CD14-positive monocyte (primary cell): ENCODE measurements around the gene FKBP2. TPM values are rescaled to one million over a fixed set of nuclear protein-coding genes. Genes with fewer than 3 reads are reported as not detected.
A peak's percentile ranks its signal among the peaks of the same experiment; 100 is the strongest.

Experiments
- DNase-seq, 3 donors: peaks; one replicate each; pipeline ENCODE4 v3.0.0-alpha.2; 2011 to 2022
- H2AFZ ChIP-seq: 2 replicates; pipeline ENCODE4 v1.6.0; 2012; ENCODE audit warnings: mild to moderate bottlenecking, low read depth, low read length, inconsistent platforms; ENCODE audit not compliant: insufficient read depth, poor library complexity, severe bottlenecking
- H3K27ac ChIP-seq, 2 donors: 1 replicate in 1 of 2; 2 replicates in 1 of 2; pipeline ENCODE4 v1.5.1; 2012 to 2013; ENCODE audit warnings: low read length in 2 of 2, control low read depth in 1 of 2, inconsistent platforms in 1 of 2, low read depth in 1 of 2, mild to moderate bottlenecking in 1 of 2
- H3K27me3 ChIP-seq, 2 donors: one replicate each; pipeline versions ENCODE4 v1.6.0 to v1.6.1; 2011 to 2013; ENCODE audit warnings: low read length in 2 of 2; ENCODE audit not compliant: control insufficient read depth in 2 of 2, insufficient read depth in 2 of 2
- H3K36me3 ChIP-seq, 2 donors: replicated peaks in 1 of 2; 1 replicate in 1 of 2; 2 replicates in 1 of 2; pipeline versions ENCODE4 v1.5.1 to v1.6.1; 2012 to 2013; ENCODE audit warnings: low read length in 2 of 2, control low read depth in 1 of 2, inconsistent platforms in 1 of 2, mild to moderate bottlenecking in 1 of 2; ENCODE audit not compliant: insufficient read depth in 2 of 2, control insufficient read depth in 1 of 2
- H3K4me1 ChIP-seq, 2 donors: 1 replicate in 1 of 2; 2 replicates in 1 of 2; pipeline versions ENCODE4 v1.5.1 to v1.6.1; 2012 to 2013; ENCODE audit warnings: low read length in 2 of 2, control low read depth in 1 of 2, inconsistent platforms in 1 of 2, mild to moderate bottlenecking in 1 of 2, moderate library complexity in 1 of 2; ENCODE audit not compliant: insufficient read depth in 2 of 2, control insufficient read depth in 1 of 2
- H3K4me2 ChIP-seq: replicated peaks from 2 replicates; pipeline ENCODE3; 2012; ENCODE audit warnings: low read length, moderate library complexity, mild to moderate bottlenecking; ENCODE audit not compliant: poor library complexity, severe bottlenecking; ENCODE audit errors: extremely low read depth
- H3K4me3 ChIP-seq, 3 experiments: fragments of 200-600 bp in 1 of 3; sonication (generic) in 1 of 3; replicated peaks in 1 of 3; 1 replicate in 2 of 3; 2 replicates in 1 of 3; pipeline ENCODE4 v1.5.1; 2011 to 2013; ENCODE audit warnings: low read length in 3 of 3, mild to moderate bottlenecking in 3 of 3, control low read depth in 2 of 3, low read depth in 2 of 3, inconsistent platforms in 1 of 3, moderate library complexity in 1 of 3
- H3K79me2 ChIP-seq: 2 replicates; pipeline ENCODE4 v1.6.0; 2012; ENCODE audit warnings: mild to moderate bottlenecking, control low read depth, inconsistent platforms, low read length, moderate library complexity; ENCODE audit not compliant: insufficient read depth
- H3K9ac ChIP-seq: 2 replicates; pipeline ENCODE4 v1.6.0; 2017; ENCODE audit warnings: low read length, mild to moderate bottlenecking; ENCODE audit not compliant: insufficient read depth, poor library complexity, severe bottlenecking
- H3K9me3 ChIP-seq, 2 donors: replicated peaks in 1 of 2; 1 replicate in 1 of 2; 2 replicates in 1 of 2; pipeline versions ENCODE4 v1.5.1 to v1.6.1; 2012 to 2013; ENCODE audit warnings: low read length in 2 of 2, control low read depth in 1 of 2; ENCODE audit not compliant: control insufficient read depth in 1 of 2, insufficient read depth in 1 of 2
- H4K20me1 ChIP-seq: 2 replicates; pipeline ENCODE4 v1.6.0; 2012; ENCODE audit warnings: mild to moderate bottlenecking, low read length, control low read depth, moderate library complexity; ENCODE audit not compliant: insufficient read depth
- H3K27ac Mint-ChIP-seq, 7 donors: one replicate each; pipeline ENCODE4 v1.8.0; 2020; ENCODE audit warnings: mild to moderate bottlenecking in 7 of 7, mixed read lengths in 7 of 7, moderate library complexity in 6 of 7, inconsistent platforms in 2 of 7
- H3K27me3 Mint-ChIP-seq, 3 donors: one replicate each; pipeline ENCODE4 v1.8.0; 2021 to 2022; ENCODE audit warnings: low read depth in 3 of 3, mild to moderate bottlenecking in 3 of 3, mixed read lengths in 3 of 3, moderate library complexity in 3 of 3, inconsistent platforms in 1 of 3
- H3K36me3 Mint-ChIP-seq, 2 donors: one replicate each; pipeline ENCODE4 v1.8.0; 2020; ENCODE audit warnings: mixed read lengths in 2 of 2, inconsistent platforms in 1 of 2, mild to moderate bottlenecking in 1 of 2
- H3K4me1 Mint-ChIP-seq: one replicate; pipeline ENCODE4 v1.8.0; 2020; ENCODE audit warnings: mild to moderate bottlenecking, mixed read lengths
- H3K4me3 Mint-ChIP-seq, 2 donors: one replicate each; pipeline ENCODE4 v1.8.0; 2020; ENCODE audit warnings: mild to moderate bottlenecking in 2 of 2, mixed read lengths in 2 of 2, moderate library complexity in 1 of 2
- H3K9me3 Mint-ChIP-seq, 7 donors: one replicate each; pipeline ENCODE4 v1.8.0; 2020 to 2022; ENCODE audit warnings: mixed read lengths in 7 of 7, mild to moderate bottlenecking in 6 of 7, moderate library complexity in 6 of 7, inconsistent platforms in 2 of 7
- WGBS: methylation state at CpG from one replicate; pipeline ENCODE4 v1.1.5; 2013; ENCODE audit warnings: missing lambda C conversion rate; ENCODE audit not compliant: insufficient coverage; 5-methylcytosine and 5-hydroxymethylcytosine counted together
- intact Hi-C, 2 donors: fragments of 100-400 bp; cut with micrococcal nuclease; formaldehyde crosslinking; loops; one replicate each; pipeline versions ENCODE4 v1.15.0 to v1.15.1; 2023
- polyA plus RNA-seq, 3 donors: library from polyadenylated mRNA; depleted of rRNA in 1 of 3; unstranded in 2 of 3; stranded (reverse) in 1 of 3; fragments of 300-500 nt in 2 of 3; fragments of >200 nt in 1 of 3; fragmentation: Illumina TruSeq in 2 of 3; gene quantifications; 1 replicate in 2 of 3; 2 replicates in 1 of 3; pipeline ENCODE4 v1.2.3, GENCODE V29; 2012 to 2021
- TF ChIP-seq, protein P1 (sequence below): fragments of 200-600 bp; IDR thresholded peaks from one replicate; pipeline ENCODE4 v1.8.0; 2022; ENCODE audit warnings: antibody characterized with exemption, mild to moderate bottlenecking

Gene FKBP2
- polyA plus RNA-seq, 3 donors: 38.9 to 80.7 (median 71.1) TPM

DNA sequence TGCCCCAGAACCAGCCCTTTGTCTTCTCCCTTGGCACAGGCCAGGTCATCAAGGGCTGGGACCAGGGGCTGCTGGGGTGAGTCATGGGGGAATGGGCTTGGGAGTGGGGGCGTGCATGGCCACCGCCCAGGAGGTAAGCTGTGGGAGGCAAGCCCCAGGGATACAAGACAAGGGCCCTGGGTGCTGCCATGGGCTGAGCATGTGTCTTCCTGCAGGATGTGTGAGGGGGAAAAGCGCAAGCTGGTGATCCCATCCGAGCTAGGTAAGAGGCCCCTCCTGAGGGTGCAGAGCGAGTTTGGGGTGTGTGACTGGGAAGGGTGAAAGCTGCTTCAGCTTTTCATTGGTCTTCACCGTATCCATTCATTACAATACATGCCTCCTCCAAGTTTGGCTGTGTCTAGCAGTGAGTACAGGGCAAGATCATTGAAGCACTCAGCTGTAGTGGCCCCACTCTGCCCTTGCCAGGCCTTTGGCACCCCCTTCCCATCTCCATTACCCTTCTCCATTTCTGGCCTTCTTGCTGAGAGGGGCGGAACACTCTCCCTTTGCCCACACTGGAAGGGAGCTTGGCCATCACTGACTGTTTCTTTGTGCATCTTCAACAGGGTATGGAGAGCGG, 2.5 kb downstream of the FKBP2 start:
- Mint-ChIP-seq H3K27me3 (peaks cover 0 to 5% (median 0%) of the 10 kb centered on the region in 3 donors), H3K4me1 (peaks cover 62% of the 10 kb centered on the region), H3K4me3 (peak overlapping the region in 1 of 2 donors; percentile 26), H3K36me3 (peaks cover 14 to 16% of the 10 kb centered on the region in 2 donors), H3K27ac (peak overlapping the region in 4 of 7 donors; percentile 5 to 26 (median 11)), H3K9me3 (no peaks in the 10 kb centered on the region)
- Histone ChIP-seq H3K27ac (no peak overlapping the region), H3K36me3 (peaks cover 10 to 12% of the 10 kb centered on the region in 2 donors), H3K27me3 (no peaks in the 10 kb centered on the region), H3K4me1 (peaks cover 68 to 82% of the 10 kb centered on the region in 2 donors), H2AFZ (no peak overlapping the region), H3K4me3 (no peak overlapping the region), H4K20me1 (no peaks in the 10 kb centered on the region), H3K79me2 (peaks cover 40% of the 10 kb centered on the region), H3K9ac (no peak overlapping the region), H3K4me2 (no peak overlapping the region), H3K9me3 (no peaks in the 10 kb centered on the region)
- intact Hi-C loops: loop anchor here (5.0 kb wide), 2 partner anchors 36 to 59 kb away; partner anchors contain the start of genes FERMT3 (in 2 of the 2) and CATSPERZ (in 1 of the 2)
- DNase-seq: no peak
- TF ChIP-seq, protein P1, sequence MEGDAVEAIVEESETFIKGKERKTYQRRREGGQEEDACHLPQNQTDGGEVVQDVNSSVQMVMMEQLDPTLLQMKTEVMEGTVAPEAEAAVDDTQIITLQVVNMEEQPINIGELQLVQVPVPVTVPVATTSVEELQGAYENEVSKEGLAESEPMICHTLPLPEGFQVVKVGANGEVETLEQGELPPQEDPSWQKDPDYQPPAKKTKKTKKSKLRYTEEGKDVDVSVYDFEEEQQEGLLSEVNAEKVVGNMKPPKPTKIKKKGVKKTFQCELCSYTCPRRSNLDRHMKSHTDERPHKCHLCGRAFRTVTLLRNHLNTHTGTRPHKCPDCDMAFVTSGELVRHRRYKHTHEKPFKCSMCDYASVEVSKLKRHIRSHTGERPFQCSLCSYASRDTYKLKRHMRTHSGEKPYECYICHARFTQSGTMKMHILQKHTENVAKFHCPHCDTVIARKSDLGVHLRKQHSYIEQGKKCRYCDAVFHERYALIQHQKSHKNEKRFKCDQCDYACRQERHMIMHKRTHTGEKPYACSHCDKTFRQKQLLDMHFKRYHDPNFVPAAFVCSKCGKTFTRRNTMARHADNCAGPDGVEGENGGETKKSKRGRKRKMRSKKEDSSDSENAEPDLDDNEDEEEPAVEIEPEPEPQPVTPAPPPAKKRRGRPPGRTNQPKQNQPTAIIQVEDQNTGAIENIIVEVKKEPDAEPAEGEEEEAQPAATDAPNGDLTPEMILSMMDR: no peak
- 100% methylated on average over 2 of the region's 8 CpGs for WGBS

DNA sequence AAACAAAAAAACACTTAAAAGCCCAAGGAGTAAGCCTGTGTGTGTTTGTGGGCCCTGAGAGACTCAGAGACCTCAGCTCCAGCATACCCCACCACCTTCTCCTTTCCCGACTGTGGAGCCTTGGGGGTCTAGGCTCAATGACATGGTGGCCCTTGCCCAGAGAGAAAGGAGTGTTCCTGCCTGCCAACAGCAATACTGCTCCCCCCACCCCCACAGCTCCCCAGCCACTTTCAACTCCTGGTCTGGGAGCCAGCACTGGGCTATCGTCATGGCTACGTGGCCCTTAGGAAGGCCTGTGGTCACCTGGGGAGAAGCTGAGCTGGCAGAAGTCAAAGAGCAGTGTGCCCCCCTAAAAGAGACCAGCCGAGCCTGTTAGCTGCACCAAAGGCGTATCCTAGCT, 3.2 kb downstream of the FKBP2 start:
- Histone ChIP-seq H2AFZ (no peak overlapping the region), H3K27ac (peak overlapping the region in 1 of 2 donors; percentile 11), H3K4me2 (no peak overlapping the region), H3K4me1 (peaks cover 61 to 75% of the 10 kb centered on the region in 2 donors), H3K79me2 (peaks cover 40% of the 10 kb centered on the region), H3K9me3 (no peaks in the 10 kb centered on the region), H4K20me1 (no peaks in the 10 kb centered on the region), H3K27me3 (no peaks in the 10 kb centered on the region), H3K9ac (no peak overlapping the region), H3K36me3 (peaks cover 10 to 12% of the 10 kb centered on the region in 2 donors), H3K4me3 (no peak overlapping the region)
- Mint-ChIP-seq H3K27me3 (peaks cover 0 to 5% (median 2%) of the 10 kb centered on the region in 3 donors), H3K27ac (peak overlapping the region in 4 of 7 donors; percentile 25 to 54 (median 40)), H3K4me3 (no peak overlapping the region), H3K9me3 (no peaks in the 10 kb centered on the region), H3K4me1 (peaks cover 55% of the 10 kb centered on the region), H3K36me3 (peaks cover 14 to 16% of the 10 kb centered on the region in 2 donors)
- no peak for DNase-seq
- TF ChIP-seq, protein P1: no peak
- intact Hi-C loops: loop anchor here (5.0 kb wide), 2 partner anchors 37 to 58 kb away; partner anchors contain the start of genes FERMT3 (in 2 of the 2) and CATSPERZ (in 1 of the 2)
- 57% methylated on average over 2 of the region's 5 CpGs for WGBS
